Esophagus muscularis mucosa (tissue), 4 donors: Measurements from ENCODE around the gene GUCA1C. TPM values are rescaled to one million over a fixed set of nuclear protein-coding genes. Genes with fewer than 3 reads are reported as not detected.

ENCODE experiments used
- DNase-seq: peaks from one replicate; pipeline ENCODE4 v3.0.0-alpha.2; 2017; ENCODE audit errors: extremely low spot score
- H3K27ac ChIP-seq, 4 donors: fragments of 200-600 bp; sonication (generic); replicated peaks in 1 of 4; 1 replicate in 3 of 4; 2 replicates in 1 of 4; pipeline ENCODE4 v1.5.1; 2016 to 2019; ENCODE audit warnings: mild to moderate bottlenecking in 1 of 4
- H3K27me3 ChIP-seq, 4 donors: fragments of 200-600 bp; sonication (generic); one replicate each; pipeline versions ENCODE4 v1.5.1 to v1.6.0; 2016 to 2019
- H3K36me3 ChIP-seq, 4 donors: fragments of 200-600 bp; sonication (generic); one replicate each; pipeline ENCODE4 v1.5.1; 2016 to 2019
- H3K4me1 ChIP-seq, 4 donors: fragments of 200-600 bp; sonication (generic); one replicate each; pipeline ENCODE4 v1.5.1; 2016 to 2019
- H3K4me3 ChIP-seq, 4 donors: fragments of 200-600 bp; sonication (generic); 1 replicate in 2 of 4; 2 replicates in 2 of 4; pipeline ENCODE4 v1.5.1; 2016 to 2019; ENCODE audit warnings: mild to moderate bottlenecking in 4 of 4, moderate library complexity in 1 of 4
- H3K9me3 ChIP-seq, 4 donors: fragments of 200-600 bp; sonication (generic); 1 replicate in 3 of 4; 2 replicates in 1 of 4; pipeline ENCODE4 v1.5.1; 2016 to 2019
- EP300 ChIP-seq: sonication (generic); formaldehyde crosslinking; IDR thresholded peaks from one replicate; pipeline ENCODE4 v1.6.1; 2017; ENCODE audit warnings: antibody characterized with exemption
- POLR2A ChIP-seq: fragments of 450-650 bp; IDR thresholded peaks from one replicate; pipeline ENCODE4 v1.6.1; 2017; ENCODE audit warnings: antibody characterized with exemption, moderate library complexity, mild to moderate bottlenecking, low read depth
- POLR2AphosphoS5 ChIP-seq, 2 donors: sonication (generic); formaldehyde crosslinking; IDR thresholded peaks; one replicate each; pipeline ENCODE4 v1.6.1; 2017; ENCODE audit warnings: antibody characterized with exemption in 2 of 2
- WGBS: methylation state at CpG from one replicate; pipeline ENCODE4 v1.1.5; 2018; 5-methylcytosine and 5-hydroxymethylcytosine counted together
- intact Hi-C: fragments of 100-400 bp; cut with DNase I; formaldehyde crosslinking; loops from one replicate; pipeline ENCODE4 v1.15.1; 2023
- total RNA-seq, 4 donors: library from RNA; depleted of rRNA; stranded (reverse); fragments of >200 nt; gene quantifications; one replicate each; pipeline versions ENCODE4 v1.1.0 to v1.2.1, GENCODE V29; 2016
- TF ChIP-seq, protein P1 (sequence below), 3 experiments: fragments of 200-600 bp in 2 of 3; fragments of 450-650 bp in 1 of 3; sonication (generic) in 2 of 3; IDR thresholded peaks; one replicate each; pipeline ENCODE4 v1.5.1; 2017 to 2019; ENCODE audit warnings: antibody characterized with exemption in 3 of 3, mild to moderate bottlenecking in 2 of 3, moderate library complexity in 1 of 3

GUCA1C gene, protein sequence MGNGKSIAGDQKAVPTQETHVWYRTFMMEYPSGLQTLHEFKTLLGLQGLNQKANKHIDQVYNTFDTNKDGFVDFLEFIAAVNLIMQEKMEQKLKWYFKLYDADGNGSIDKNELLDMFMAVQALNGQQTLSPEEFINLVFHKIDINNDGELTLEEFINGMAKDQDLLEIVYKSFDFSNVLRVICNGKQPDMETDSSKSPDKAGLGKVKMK
- not detected for total RNA-seq

DNA sequence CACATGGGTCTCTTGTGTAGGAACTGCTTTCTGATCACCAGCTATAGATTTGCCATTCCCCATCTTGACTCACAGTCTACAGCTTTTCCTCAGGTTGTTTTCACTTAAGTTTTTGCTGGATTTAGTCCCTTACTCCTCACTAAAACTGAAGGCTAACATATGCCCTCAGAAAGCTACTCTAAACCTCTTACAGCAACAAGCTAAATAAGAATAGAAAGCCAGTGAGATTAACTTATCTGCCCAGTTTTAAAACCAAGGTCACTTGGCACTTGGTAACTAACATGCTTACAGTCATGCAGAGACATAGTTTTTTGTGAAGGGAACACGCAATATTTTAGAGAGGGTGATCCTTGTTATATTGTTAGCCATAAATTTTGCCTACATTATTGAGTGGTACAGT, at the start of gene GUCA1C:
Gene GUCA1C, minus strand, starts transcription at position 180 of the 400 bp plus-strand sequence. Its CDS starts 117 bp downstream, at position 63.
- WGBS, result 100% methylated on average over 1 of the region's 1 CpG
- H3K9me3 ChIP-seq, result no peaks in the 10 kb centered on the region

DNA sequence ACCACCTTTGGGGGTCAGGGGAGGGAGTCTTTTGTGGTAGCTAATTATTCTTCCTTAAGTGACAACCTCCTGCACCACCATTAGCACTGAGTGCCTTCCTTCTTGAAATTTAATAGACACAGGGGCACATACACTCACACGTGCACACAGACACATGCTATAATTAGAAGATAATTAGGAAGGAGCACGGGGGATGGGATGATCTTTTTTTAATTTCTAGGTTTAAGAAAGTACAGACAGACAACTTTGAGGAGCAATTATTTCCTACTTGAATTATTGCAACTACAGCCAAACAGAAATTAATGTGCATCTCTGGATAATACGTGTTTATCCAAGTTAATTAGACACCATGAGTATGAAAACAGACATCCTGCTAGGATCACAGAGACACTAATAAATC, 44.8 kb upstream of the GUCA1C start:
- intact Hi-C loops, result no loop called here
- Histone ChIP-seq H3K9me3 (no peaks in the 10 kb centered on the region), H3K27ac (no peak overlapping the region), H3K4me1 (no peaks in the 10 kb centered on the region), H3K4me3 (no peak overlapping the region), H3K27me3 (no peaks in the 10 kb centered on the region), H3K36me3 (no peaks in the 10 kb centered on the region)
- no peak for DNase-seq
- no peak for TF ChIP-seq POLR2A
- TF ChIP-seq EP300, result no peak
- no peak for TF ChIP-seq POLR2AphosphoS5 (IDR thresholded peaks at IDR 0.05)
- TF ChIP-seq, protein P1, sequence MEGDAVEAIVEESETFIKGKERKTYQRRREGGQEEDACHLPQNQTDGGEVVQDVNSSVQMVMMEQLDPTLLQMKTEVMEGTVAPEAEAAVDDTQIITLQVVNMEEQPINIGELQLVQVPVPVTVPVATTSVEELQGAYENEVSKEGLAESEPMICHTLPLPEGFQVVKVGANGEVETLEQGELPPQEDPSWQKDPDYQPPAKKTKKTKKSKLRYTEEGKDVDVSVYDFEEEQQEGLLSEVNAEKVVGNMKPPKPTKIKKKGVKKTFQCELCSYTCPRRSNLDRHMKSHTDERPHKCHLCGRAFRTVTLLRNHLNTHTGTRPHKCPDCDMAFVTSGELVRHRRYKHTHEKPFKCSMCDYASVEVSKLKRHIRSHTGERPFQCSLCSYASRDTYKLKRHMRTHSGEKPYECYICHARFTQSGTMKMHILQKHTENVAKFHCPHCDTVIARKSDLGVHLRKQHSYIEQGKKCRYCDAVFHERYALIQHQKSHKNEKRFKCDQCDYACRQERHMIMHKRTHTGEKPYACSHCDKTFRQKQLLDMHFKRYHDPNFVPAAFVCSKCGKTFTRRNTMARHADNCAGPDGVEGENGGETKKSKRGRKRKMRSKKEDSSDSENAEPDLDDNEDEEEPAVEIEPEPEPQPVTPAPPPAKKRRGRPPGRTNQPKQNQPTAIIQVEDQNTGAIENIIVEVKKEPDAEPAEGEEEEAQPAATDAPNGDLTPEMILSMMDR (IDR thresholded peaks at IDR 0.05), result no peak
- 56% methylated on average over 3 of the region's 3 CpGs for WGBS

More for the DNA sequence above, at the start of gene GUCA1C:
- Histone ChIP-seq H3K36me3 (no peaks in the 10 kb centered on the region), H3K4me1 (no peaks in the 10 kb centered on the region), H3K4me3 (no peak within 1 kb of the TSS), H3K27ac (no peak within 1 kb of the TSS), H3K27me3 (no peaks in the 10 kb centered on the region)
- TF ChIP-seq POLR2AphosphoS5 (IDR thresholded peaks at IDR 0.05) (no peak), POLR2A (no peak), EP300 (no peak)
- DNase-seq, result no peak
- intact Hi-C loops, result no loop called here

DNA sequence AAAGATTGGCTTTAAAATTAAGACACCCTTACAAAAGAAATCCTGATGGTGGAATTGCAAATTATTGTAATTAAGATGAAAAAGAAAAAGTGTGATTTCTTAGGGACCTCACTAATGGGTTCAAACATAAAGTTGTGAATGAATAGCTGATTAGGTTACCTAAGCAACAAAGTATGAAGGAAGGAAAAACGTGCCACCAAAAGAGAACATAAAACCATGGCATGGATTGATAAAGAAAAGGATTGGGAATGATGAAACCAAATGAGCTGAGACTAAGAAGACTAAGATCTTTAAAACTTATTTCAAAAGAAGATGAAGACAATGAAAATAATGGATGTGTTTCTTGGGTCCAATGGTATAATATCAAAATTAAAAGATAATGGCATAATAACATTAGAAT, 32.2 kb upstream of the GUCA1C start:
- Histone ChIP-seq H3K4me1 (peaks cover 0 to 2% (median 0%) of the 10 kb centered on the region in 4 donors), H3K4me3 (no peak overlapping the region), H3K27ac (no peak overlapping the region), H3K36me3 (no peaks in the 10 kb centered on the region), H3K27me3 (no peaks in the 10 kb centered on the region), H3K9me3 (no peaks in the 10 kb centered on the region)
- intact Hi-C loops, result no loop called here
- DNase-seq, result no peak
- TF ChIP-seq POLR2AphosphoS5 (IDR thresholded peaks at IDR 0.05), result no peak
- TF ChIP-seq EP300, result no peak
- TF ChIP-seq POLR2A, result no peak
- TF ChIP-seq, protein P1 (IDR thresholded peaks at IDR 0.05), result no peak
- WGBS, result 28% methylated on average over 1 of the region's 1 CpG

DNA sequence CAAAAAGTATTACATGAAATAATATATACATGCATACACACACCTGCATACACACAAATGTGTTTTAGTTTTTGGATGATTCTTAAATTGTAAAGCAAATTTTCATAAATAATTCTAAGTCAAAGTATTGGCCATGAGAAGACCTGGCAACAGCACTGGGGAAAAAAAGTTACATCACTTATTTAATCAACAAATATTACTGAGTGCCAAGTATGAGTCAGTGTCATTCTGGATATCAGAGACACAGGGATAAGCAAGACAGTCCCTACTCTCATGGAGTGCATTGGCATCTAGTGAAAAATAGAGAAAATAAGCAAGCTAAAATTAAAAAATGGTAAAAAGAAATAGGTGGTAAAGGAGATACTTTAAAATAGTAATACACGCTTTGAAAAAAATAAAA, 29.4 kb upstream of the GUCA1C start:
- 97% methylated on average over 1 of the region's 1 CpG for WGBS
- intact Hi-C loops, result no loop called here
- no peak for DNase-seq
- H3K27ac ChIP-seq, result no peak overlapping the region
- no peaks in the 10 kb centered on the region for H3K9me3 ChIP-seq
- H3K36me3 ChIP-seq, result no peaks in the 10 kb centered on the region
- H3K4me3 ChIP-seq, result no peak overlapping the region
- H3K27me3 ChIP-seq, result no peaks in the 10 kb centered on the region
- no peak for TF ChIP-seq POLR2AphosphoS5 (IDR thresholded peaks at IDR 0.05)
- TF ChIP-seq EP300, result no peak
- TF ChIP-seq, protein P1 (IDR thresholded peaks at IDR 0.05), result no peak
- no peak for TF ChIP-seq POLR2A
- peaks cover 0 to 4% (median 0%) of the 10 kb centered on the region in 4 donors for H3K4me1 ChIP-seq

DNA sequence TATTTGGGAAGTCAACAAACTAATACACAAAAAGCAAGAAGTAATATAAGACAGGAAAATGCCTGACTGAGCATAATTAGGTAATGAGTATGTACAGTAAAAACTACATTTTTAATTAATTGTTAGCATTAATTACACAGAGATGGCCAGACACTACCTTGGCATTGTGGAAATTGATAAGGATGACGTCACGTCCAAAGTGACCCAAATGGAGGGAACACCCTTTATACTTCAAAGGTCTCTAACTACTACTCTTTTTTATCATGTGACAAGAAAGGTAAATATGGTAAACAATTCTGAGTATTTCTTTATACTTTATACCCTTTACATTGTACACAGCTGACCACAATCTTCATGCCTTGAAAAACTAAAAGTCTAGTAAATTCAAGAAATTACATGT, 22.4 kb upstream of the GUCA1C start:
- no peak for TF ChIP-seq POLR2A
- no peak for TF ChIP-seq POLR2AphosphoS5 (IDR thresholded peaks at IDR 0.05)
- no peak for TF ChIP-seq EP300
- TF ChIP-seq, protein P1 (IDR thresholded peaks at IDR 0.05), result no peak
- H3K4me3 ChIP-seq, result no peak overlapping the region
- H3K9me3 ChIP-seq, result no peaks in the 10 kb centered on the region
- H3K27me3 ChIP-seq, result no peaks in the 10 kb centered on the region
- 97% methylated on average over 2 of the region's 2 CpGs for WGBS
- H3K27ac ChIP-seq, result no peak overlapping the region
- peaks cover 0 to 4% (median 0%) of the 10 kb centered on the region in 4 donors for H3K4me1 ChIP-seq
- no peaks in the 10 kb centered on the region for H3K36me3 ChIP-seq
- intact Hi-C loops, result no loop called here
- DNase-seq, result no peak
